HCT116 (cell line): ENCODE measurements around the gene CDH4.

Source experiments
- ATF3 ChIP-seq: IDR thresholded peaks from 2 replicates; pipeline ENCODE4 v1.6.1; 2012
- CBX3 ChIP-seq: IDR thresholded peaks from 2 replicates; pipeline ENCODE4 v1.6.1; 2012; ENCODE audit warnings: low read depth
- EZH2 ChIP-seq: fragments of 200-600 bp; sonication (generic); IDR thresholded peaks from 2 replicates; pipeline ENCODE4 v1.6.1; 2017; ENCODE audit warnings: antibody characterized with exemption, mixed run types
- EZH2phosphoT487 ChIP-seq: fragments of 200-600 bp; IDR thresholded peaks from 2 replicates; pipeline ENCODE4 v1.6.1; 2018; ENCODE audit warnings: antibody characterized with exemption, borderline replicate concordance
- POLR2A ChIP-seq: IDR thresholded peaks from 2 replicates; pipeline ENCODE4 v1.7.0; 2011; ENCODE audit warnings: borderline replicate concordance; ENCODE audit not compliant: insufficient read depth, insufficient read length; ENCODE audit errors: extremely low read depth
- POLR2AphosphoS5 ChIP-seq: IDR thresholded peaks from 2 replicates; pipeline ENCODE4 v1.6.1; 2011; ENCODE audit warnings: mild to moderate bottlenecking, low read depth, low read length, moderate library complexity
- RAD21 ChIP-seq: IDR thresholded peaks from 2 replicates; pipeline ENCODE4 v1.6.1; 2012; ENCODE audit warnings: low read depth, mild to moderate bottlenecking
- ZFX ChIP-seq: fragments of 450-650 bp; IDR thresholded peaks from 2 replicates; pipeline ENCODE4 v1.6.1; 2017
- TF ChIP-seq, protein P1 (sequence below), 3 experiments: fragments of 200-600 bp in 1 of 3; sonication (generic) in 1 of 3; IDR thresholded peaks in 2 of 3; conservative IDR thresholded peaks in 1 of 3; 2 replicates each; pipeline ENCODE4 v1.5.1; 2012 to 2017; ENCODE audit warnings: low read depth in 2 of 3, low read length in 2 of 3, antibody characterized with exemption in 1 of 3, borderline replicate concordance in 1 of 3, control low read depth in 1 of 3, mild to moderate bottlenecking in 1 of 3, mixed read lengths in 1 of 3, mixed run types in 1 of 3, moderate library complexity in 1 of 3; ENCODE audit not compliant: insufficient read depth in 1 of 3
- TF ChIP-seq, protein P2 (sequence below): IDR thresholded peaks from 2 replicates; pipeline ENCODE4 v1.6.1; 2012; ENCODE audit warnings: low read depth
- TF ChIP-seq, protein P3 (sequence below): IDR thresholded peaks from 2 replicates; pipeline ENCODE4 v1.6.1; 2012

- TF ChIP-seq, protein P1, sequence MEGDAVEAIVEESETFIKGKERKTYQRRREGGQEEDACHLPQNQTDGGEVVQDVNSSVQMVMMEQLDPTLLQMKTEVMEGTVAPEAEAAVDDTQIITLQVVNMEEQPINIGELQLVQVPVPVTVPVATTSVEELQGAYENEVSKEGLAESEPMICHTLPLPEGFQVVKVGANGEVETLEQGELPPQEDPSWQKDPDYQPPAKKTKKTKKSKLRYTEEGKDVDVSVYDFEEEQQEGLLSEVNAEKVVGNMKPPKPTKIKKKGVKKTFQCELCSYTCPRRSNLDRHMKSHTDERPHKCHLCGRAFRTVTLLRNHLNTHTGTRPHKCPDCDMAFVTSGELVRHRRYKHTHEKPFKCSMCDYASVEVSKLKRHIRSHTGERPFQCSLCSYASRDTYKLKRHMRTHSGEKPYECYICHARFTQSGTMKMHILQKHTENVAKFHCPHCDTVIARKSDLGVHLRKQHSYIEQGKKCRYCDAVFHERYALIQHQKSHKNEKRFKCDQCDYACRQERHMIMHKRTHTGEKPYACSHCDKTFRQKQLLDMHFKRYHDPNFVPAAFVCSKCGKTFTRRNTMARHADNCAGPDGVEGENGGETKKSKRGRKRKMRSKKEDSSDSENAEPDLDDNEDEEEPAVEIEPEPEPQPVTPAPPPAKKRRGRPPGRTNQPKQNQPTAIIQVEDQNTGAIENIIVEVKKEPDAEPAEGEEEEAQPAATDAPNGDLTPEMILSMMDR (IDR thresholded peaks at IDR 0.05 in 2 of 3, conservative IDR thresholded peaks at IDR 0.05 in 1 of 3; ENCODE audit: borderline replicate concordance in 1 of 3, insufficient read depth in 1 of 3, low read depth in 2 of 3, low read length in 2 of 3): no peak
- TF ChIP-seq POLR2AphosphoS5: no peak
- no peak for TF ChIP-seq EZH2
- TF ChIP-seq EZH2phosphoT487: no peak
- no peak for TF ChIP-seq CBX3
- TF ChIP-seq RAD21: no peak
- TF ChIP-seq, protein P2, sequence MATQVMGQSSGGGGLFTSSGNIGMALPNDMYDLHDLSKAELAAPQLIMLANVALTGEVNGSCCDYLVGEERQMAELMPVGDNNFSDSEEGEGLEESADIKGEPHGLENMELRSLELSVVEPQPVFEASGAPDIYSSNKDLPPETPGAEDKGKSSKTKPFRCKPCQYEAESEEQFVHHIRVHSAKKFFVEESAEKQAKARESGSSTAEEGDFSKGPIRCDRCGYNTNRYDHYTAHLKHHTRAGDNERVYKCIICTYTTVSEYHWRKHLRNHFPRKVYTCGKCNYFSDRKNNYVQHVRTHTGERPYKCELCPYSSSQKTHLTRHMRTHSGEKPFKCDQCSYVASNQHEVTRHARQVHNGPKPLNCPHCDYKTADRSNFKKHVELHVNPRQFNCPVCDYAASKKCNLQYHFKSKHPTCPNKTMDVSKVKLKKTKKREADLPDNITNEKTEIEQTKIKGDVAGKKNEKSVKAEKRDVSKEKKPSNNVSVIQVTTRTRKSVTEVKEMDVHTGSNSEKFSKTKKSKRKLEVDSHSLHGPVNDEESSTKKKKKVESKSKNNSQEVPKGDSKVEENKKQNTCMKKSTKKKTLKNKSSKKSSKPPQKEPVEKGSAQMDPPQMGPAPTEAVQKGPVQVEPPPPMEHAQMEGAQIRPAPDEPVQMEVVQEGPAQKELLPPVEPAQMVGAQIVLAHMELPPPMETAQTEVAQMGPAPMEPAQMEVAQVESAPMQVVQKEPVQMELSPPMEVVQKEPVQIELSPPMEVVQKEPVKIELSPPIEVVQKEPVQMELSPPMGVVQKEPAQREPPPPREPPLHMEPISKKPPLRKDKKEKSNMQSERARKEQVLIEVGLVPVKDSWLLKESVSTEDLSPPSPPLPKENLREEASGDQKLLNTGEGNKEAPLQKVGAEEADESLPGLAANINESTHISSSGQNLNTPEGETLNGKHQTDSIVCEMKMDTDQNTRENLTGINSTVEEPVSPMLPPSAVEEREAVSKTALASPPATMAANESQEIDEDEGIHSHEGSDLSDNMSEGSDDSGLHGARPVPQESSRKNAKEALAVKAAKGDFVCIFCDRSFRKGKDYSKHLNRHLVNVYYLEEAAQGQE: no peak
- TF ChIP-seq ZFX: no peak
- no peak for TF ChIP-seq POLR2A
- TF ChIP-seq, protein P3, sequence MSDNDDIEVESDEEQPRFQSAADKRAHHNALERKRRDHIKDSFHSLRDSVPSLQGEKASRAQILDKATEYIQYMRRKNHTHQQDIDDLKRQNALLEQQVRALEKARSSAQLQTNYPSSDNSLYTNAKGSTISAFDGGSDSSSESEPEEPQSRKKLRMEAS: no peak
- no peak for TF ChIP-seq ATF3
Observed at GRCh38 chr20:61916318-61916891, 664.3 kb downstream of the CDH4 start.
